ENCODE results near the gene FAM111A.

FAM111A gene

GRCh38 chr11:59144096-59144495, 1.4 kb downstream of the FAM111A start:
- DNase-seq, result no peak

GRCh38 chr11:59144579-59145345, 2.1 kb downstream of the FAM111A start:
- peak; percentile 94 for DNase-seq

- no peak for DNase-seq
These were observed 2.9 kb downstream of the FAM111A start for GRCh38 chr11:59145534-59145933.

GRCh38 chr11:59151761-59152160, 9.1 kb downstream of the FAM111A start:
- no peak for DNase-seq

- no peak for DNase-seq
These were observed 9.8 kb downstream of the FAM111A start for GRCh38 chr11:59152312-59152951.

- DNase-seq, result no peak
These were observed 12.0 kb downstream of the FAM111A start for GRCh38 chr11:59154610-59155009.

GRCh38 chr11:59157433-59157832, 14.8 kb downstream of the FAM111A start:
- no peak for DNase-seq

- DNase-seq, result peak; percentile 81
These were observed 15.8 kb downstream of the FAM111A start for GRCh38 chr11:59158206-59159068.

- no peak for DNase-seq
These were observed 21.4 kb downstream of the FAM111A start for GRCh38 chr11:59164028-59164427.

GRCh38 chr11:59171508-59172322, 29.1 kb downstream of the FAM111A start, which contains the start of gene DTX4:
Gene DTX4 (plus strand): TSS chr11:59172132. CDS start chr11:59172596, 464 bp downstream.
- peak; percentile 90 for DNase-seq

- no peak for DNase-seq
These were observed 29.9 kb downstream of the FAM111A start for GRCh38 chr11:59172345-59173079.

- peak; percentile 24 for DNase-seq
These were observed 30.7 kb downstream of the FAM111A start for GRCh38 chr11:59173080-59173963.

- DNase-seq, result no peak
These were observed 31.5 kb downstream of the FAM111A start for GRCh38 chr11:59173964-59174663.

- DNase-seq, result no peak
These were observed 32.0 kb downstream of the FAM111A start for GRCh38 chr11:59174664-59175033.

GRCh38 chr11:59175091-59175501, 32.4 kb downstream of the FAM111A start:
- no peak for DNase-seq

GRCh38 chr11:59176330-59176729, 33.7 kb downstream of the FAM111A start:
- DNase-seq, result no peak

- no peak for DNase-seq
These were observed 35.7 kb downstream of the FAM111A start for GRCh38 chr11:59178402-59178801.

- DNase-seq, result no peak
These were observed 36.5 kb downstream of the FAM111A start for GRCh38 chr11:59179121-59179520.

GRCh38 chr11:59180168-59180776, 37.6 kb downstream of the FAM111A start:
- DNase-seq, result no peak

- DNase-seq, result no peak
These were observed 38.3 kb downstream of the FAM111A start for GRCh38 chr11:59180907-59181306.

All from DMS79 treated with DMSO at 0.1 percent for 48 hours (cell line).